HFFc6 (cell line): ENCODE results near the gene C1orf174. TPM values are rescaled to one million over a fixed set of nuclear protein-coding genes. Genes with fewer than 3 reads are reported as not detected.

ENCODE experiments used
- DNase-seq: peaks from one replicate; pipeline ENCODE4 v3.0.0-alpha.2; 2018
- H3K27ac Mint-ChIP-seq: 2 replicates; pipeline ENCODE4 v1.8.0; 2020; ENCODE audit warnings: mild to moderate bottlenecking, mixed read lengths
- H3K27me3 Mint-ChIP-seq: 2 replicates; pipeline ENCODE4 v1.8.0; 2021; ENCODE audit warnings: mild to moderate bottlenecking, moderate library complexity, mixed read lengths; ENCODE audit not compliant: insufficient read depth
- H3K36me3 Mint-ChIP-seq: 2 replicates; pipeline ENCODE4 v1.8.0; 2021; ENCODE audit warnings: low read depth, mixed read lengths
- H3K4me1 Mint-ChIP-seq: 2 replicates; pipeline ENCODE4 v1.8.0; 2020; ENCODE audit warnings: low read depth, mixed read lengths
- H3K4me3 Mint-ChIP-seq: 2 replicates; pipeline ENCODE4 v1.8.0; 2020; ENCODE audit warnings: mild to moderate bottlenecking, moderate library complexity, mixed read lengths
- H3K9me3 Mint-ChIP-seq: 2 replicates; pipeline ENCODE4 v1.8.0; 2020; ENCODE audit warnings: mild to moderate bottlenecking, mixed read lengths
- CTCF ChIP-seq: fragments of 200-600 bp; sonication (generic); IDR thresholded peaks from 2 replicates; pipeline ENCODE4 v1.5.0; 2021; ENCODE audit warnings: antibody characterized with exemption, mild to moderate bottlenecking
- total RNA-seq, 6 experiments: library from RNA; stranded (reverse); fragmentation: NEBNext Ultra II Directional; extraction: Animal tissue kit (Norgen Biotek cat#: 25700); gene quantifications; 2 replicates in 1 of 6; 3 replicates in 5 of 6; pipeline ENCODE4 v1.2.3, GENCODE V29; 2021

C1orf174 gene
- total RNA-seq, 6 experiments from 2014 or later, result 19.2 to 23.5 (median 20.7) TPM

DNA sequence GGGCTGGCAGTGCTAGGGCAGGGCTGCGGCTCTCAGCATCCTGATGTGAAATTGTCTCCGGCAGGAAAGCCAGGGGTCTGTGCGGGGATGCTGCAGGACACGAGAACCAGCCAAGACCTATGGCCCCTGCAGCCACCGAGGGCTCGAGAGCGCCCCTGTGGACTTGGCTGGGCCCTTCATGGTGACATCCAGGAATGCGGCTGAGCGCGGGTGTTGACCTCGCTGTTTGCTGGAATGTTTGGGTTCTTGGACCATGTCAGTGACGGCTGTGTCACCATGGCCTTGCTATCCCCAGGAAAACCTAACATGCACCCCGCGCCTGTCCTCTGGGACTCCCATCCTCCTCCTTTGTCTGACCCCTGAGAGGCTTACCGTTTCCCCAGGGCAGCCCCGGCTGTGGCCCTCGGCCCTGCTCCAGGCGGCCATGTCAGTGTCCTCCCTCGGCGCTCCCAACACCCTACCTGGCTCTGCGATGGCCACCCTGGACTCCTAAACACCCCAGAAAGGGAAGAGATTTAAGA is 14.3 kb upstream of the C1orf174 start:
- DNase-seq, result no peak
- TF ChIP-seq CTCF, result no peak
- Mint-ChIP-seq H3K4me1 (no peaks in the 10 kb centered on the region), H3K27ac (no peak overlapping the region), H3K4me3 (no peak overlapping the region), H3K36me3 (no peaks in the 10 kb centered on the region), H3K9me3 (no peaks in the 10 kb centered on the region), H3K27me3 (peaks cover 7% of the 10 kb centered on the region)

- Mint-ChIP-seq H3K4me1 (no peaks in the 10 kb centered on the region), H3K36me3 (no peaks in the 10 kb centered on the region), H3K27ac (no peak overlapping the region), H3K27me3 (peaks cover 7% of the 10 kb centered on the region), H3K4me3 (no peak overlapping the region), H3K9me3 (no peaks in the 10 kb centered on the region)
- peak; percentile 11; the same call in 1 of the 2 replicates for TF ChIP-seq CTCF
- no peak for DNase-seq
Observed at GRCh38 chr1:3912809-3913685, 13.0 kb upstream of the C1orf174 start.

- no peaks in the 10 kb centered on the region for H3K36me3 Mint-ChIP-seq
- no peak overlapping the region for H3K27ac Mint-ChIP-seq
- H3K4me1 Mint-ChIP-seq, result no peaks in the 10 kb centered on the region
- peaks cover 7% of the 10 kb centered on the region for H3K27me3 Mint-ChIP-seq
- H3K4me3 Mint-ChIP-seq, result no peak overlapping the region
- no peak for DNase-seq
- H3K9me3 Mint-ChIP-seq, result no peaks in the 10 kb centered on the region
- no peak for TF ChIP-seq CTCF
Observed at GRCh38 chr1:3911981-3912808, 12.1 kb upstream of the C1orf174 start.

GRCh38 chr1:3910857-3911845 is 11.1 kb upstream of the C1orf174 start:
- Mint-ChIP-seq H3K4me1 (no peaks in the 10 kb centered on the region), H3K27me3 (no peaks in the 10 kb centered on the region; the same call in 1 of the 2 replicates), H3K4me3 (no peak overlapping the region), H3K27ac (no peak overlapping the region), H3K36me3 (no peaks in the 10 kb centered on the region), H3K9me3 (no peaks in the 10 kb centered on the region)
- peak; percentile 30 for DNase-seq
- TF ChIP-seq CTCF, result peak; percentile 83
